SIG-M5 treated with dmso at 0.1 percent for 504 hours (cell line): ENCODE data around the gene NAT14.

Source experiments
- DNase-seq: peaks from one replicate; lab custom pipeline; 2025; ENCODE audit not compliant: unreplicated experiment; lab: John Stamatoyannopoulos, UW

The NAT14 gene

GRCh38 chr19:55498246-55498840, 13.4 kb downstream of the NAT14 start:
- DNase-seq: no peak

- no peak for DNase-seq
Measured at GRCh38 chr19:55500368-55500952, 15.5 kb downstream of the NAT14 start.

- no peak for DNase-seq
Measured at GRCh38 chr19:55502197-55502952, 17.4 kb downstream of the NAT14 start.

- DNase-seq: no peak
Measured at GRCh38 chr19:55503157-55503501, 18.1 kb downstream of the NAT14 start.

- DNase-seq: peak; percentile 55
Measured at GRCh38 chr19:55503502-55504251, 18.7 kb downstream of the NAT14 start.

GRCh38 chr19:55504252-55504603, 19.2 kb downstream of the NAT14 start:
- DNase-seq: no peak

- no peak for DNase-seq
Measured at GRCh38 chr19:55504981-55505380, 20.0 kb downstream of the NAT14 start.

GRCh38 chr19:55508120-55508519, 23.1 kb downstream of the NAT14 start:
- no peak for DNase-seq

- DNase-seq: peak; percentile 83
Measured at GRCh38 chr19:55516878-55517620, 32.1 kb downstream of the NAT14 start.

- DNase-seq: no peak
Measured at GRCh38 chr19:55519451-55520311, 34.7 kb downstream of the NAT14 start.

GRCh38 chr19:55520691-55521292, 35.8 kb downstream of the NAT14 start:
- DNase-seq: no peak

- no peak for DNase-seq
Measured at GRCh38 chr19:55525289-55526101, 40.5 kb downstream of the NAT14 start.

GRCh38 chr19:55526216-55527196, 41.5 kb downstream of the NAT14 start:
- DNase-seq: no peak

GRCh38 chr19:55527197-55528029, 42.4 kb downstream of the NAT14 start:
- no peak for DNase-seq

- DNase-seq: no peak
Measured at GRCh38 chr19:55528030-55528803, 43.2 kb downstream of the NAT14 start.

- DNase-seq: no peak
Measured at GRCh38 chr19:55529636-55530234, 44.7 kb downstream of the NAT14 start.
